HFFc6 (cell line): ENCODE results near the gene SH3PXD2A. TPM values are rescaled to one million over a fixed set of nuclear protein-coding genes. Genes with fewer than 3 reads are reported as not detected.

Experiments
- DNase-seq: peaks from one replicate; pipeline ENCODE4 v3.0.0-alpha.2; 2018
- H3K27ac Mint-ChIP-seq: 2 replicates; pipeline ENCODE4 v1.8.0; 2020; ENCODE audit warnings: mild to moderate bottlenecking, mixed read lengths
- H3K27me3 Mint-ChIP-seq: 2 replicates; pipeline ENCODE4 v1.8.0; 2021; ENCODE audit warnings: mild to moderate bottlenecking, moderate library complexity, mixed read lengths; ENCODE audit not compliant: insufficient read depth
- H3K36me3 Mint-ChIP-seq: 2 replicates; pipeline ENCODE4 v1.8.0; 2021; ENCODE audit warnings: low read depth, mixed read lengths
- H3K4me1 Mint-ChIP-seq: 2 replicates; pipeline ENCODE4 v1.8.0; 2020; ENCODE audit warnings: low read depth, mixed read lengths
- H3K4me3 Mint-ChIP-seq: 2 replicates; pipeline ENCODE4 v1.8.0; 2020; ENCODE audit warnings: mild to moderate bottlenecking, moderate library complexity, mixed read lengths
- H3K9me3 Mint-ChIP-seq: 2 replicates; pipeline ENCODE4 v1.8.0; 2020; ENCODE audit warnings: mild to moderate bottlenecking, mixed read lengths
- CTCF ChIP-seq: fragments of 200-600 bp; sonication (generic); IDR thresholded peaks from 2 replicates; pipeline ENCODE4 v1.5.0; 2021; ENCODE audit warnings: antibody characterized with exemption, mild to moderate bottlenecking
- total RNA-seq, 6 experiments: library from RNA; stranded (reverse); fragmentation: NEBNext Ultra II Directional; extraction: Animal tissue kit (Norgen Biotek cat#: 25700); gene quantifications; 2 replicates in 1 of 6; 3 replicates in 5 of 6; pipeline ENCODE4 v1.2.3, GENCODE V29; 2021

Gene SH3PXD2A
- total RNA-seq, 6 experiments from 2014 or later: 75.5 to 113 (median 81.1) TPM

GRCh38 chr10:103729851-103730250 is 125.5 kb downstream of the SH3PXD2A start:
- peaks cover 3% of the 10 kb centered on the region; the same call in 1 of the 2 replicates for H3K27me3 Mint-ChIP-seq
- TF ChIP-seq CTCF: no peak
- no peak overlapping the region for H3K27ac Mint-ChIP-seq
- H3K4me3 Mint-ChIP-seq: no peak overlapping the region
- peaks cover 31% of the 10 kb centered on the region for H3K4me1 Mint-ChIP-seq
- no peaks in the 10 kb centered on the region for H3K9me3 Mint-ChIP-seq
- DNase-seq: no peak
- H3K36me3 Mint-ChIP-seq: peaks cover 14% of the 10 kb centered on the region

- TF ChIP-seq CTCF: no peak
- Mint-ChIP-seq H3K9me3 (no peaks in the 10 kb centered on the region), H3K27me3 (peaks cover 3% of the 10 kb centered on the region; the same call in 1 of the 2 replicates), H3K27ac (no peak overlapping the region), H3K36me3 (peaks cover 17% of the 10 kb centered on the region), H3K4me1 (peaks cover 25% of the 10 kb centered on the region), H3K4me3 (no peak overlapping the region)
- no peak for DNase-seq
Measured at GRCh38 chr10:103727991-103728689, 127.2 kb downstream of the SH3PXD2A start.

DNA sequence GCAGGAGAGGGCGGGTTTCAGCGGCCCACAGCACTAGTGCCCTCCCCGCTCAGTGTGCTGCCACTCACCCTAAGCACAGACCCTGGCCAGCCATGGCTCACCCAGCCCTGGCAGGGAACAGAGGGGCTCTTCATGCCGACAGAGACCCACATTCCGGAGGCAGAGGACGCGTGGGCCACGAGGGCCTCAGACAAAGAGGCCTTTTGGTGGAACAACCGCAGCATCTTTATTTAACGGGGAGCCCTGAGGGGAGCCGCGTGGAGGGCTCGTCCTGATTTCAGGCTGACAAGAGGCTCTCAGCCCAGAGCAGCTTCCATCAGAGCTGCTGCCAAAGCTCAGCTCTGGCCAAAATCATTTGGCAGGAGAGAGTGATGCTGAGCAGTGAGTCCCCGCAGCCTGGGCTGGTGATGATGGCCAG is 127.8 kb downstream of the SH3PXD2A start:
- H3K27ac Mint-ChIP-seq: no peak overlapping the region
- peaks cover 17% of the 10 kb centered on the region for H3K36me3 Mint-ChIP-seq
- no peak overlapping the region for H3K4me3 Mint-ChIP-seq
- H3K9me3 Mint-ChIP-seq: no peaks in the 10 kb centered on the region
- DNase-seq: no peak
- peaks cover 5% of the 10 kb centered on the region; the same call in 1 of the 2 replicates for H3K27me3 Mint-ChIP-seq
- peaks cover 19% of the 10 kb centered on the region for H3K4me1 Mint-ChIP-seq
- no peak for TF ChIP-seq CTCF

DNA sequence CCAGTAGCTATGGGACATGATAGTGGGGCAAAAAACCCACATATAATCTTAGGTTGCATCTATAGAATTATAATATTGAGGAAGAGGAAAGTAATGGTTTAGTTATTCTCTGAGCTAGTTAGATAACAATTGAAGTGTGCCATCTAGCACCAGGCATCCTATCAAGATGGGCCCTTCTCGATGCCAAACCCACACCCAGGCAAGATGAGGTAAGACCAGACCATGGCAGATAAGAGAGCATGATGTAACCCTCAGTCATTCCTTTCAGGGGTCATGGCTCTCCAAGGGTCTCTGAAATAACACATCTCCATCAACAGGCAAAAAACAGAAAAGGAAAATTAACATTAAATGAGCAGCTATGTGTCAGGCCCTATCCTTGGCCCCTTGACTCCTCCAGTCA is 128.7 kb downstream of the SH3PXD2A start:
- H3K4me3 Mint-ChIP-seq: no peak overlapping the region
- peaks cover 10% of the 10 kb centered on the region for H3K4me1 Mint-ChIP-seq
- H3K36me3 Mint-ChIP-seq: peaks cover 15% of the 10 kb centered on the region
- no peak for TF ChIP-seq CTCF
- peaks cover 5% of the 10 kb centered on the region; the same call in 1 of the 2 replicates for H3K27me3 Mint-ChIP-seq
- no peak for DNase-seq
- H3K27ac Mint-ChIP-seq: no peak overlapping the region
- no peaks in the 10 kb centered on the region for H3K9me3 Mint-ChIP-seq

- no peaks in the 10 kb centered on the region for H3K9me3 Mint-ChIP-seq
- no peak for DNase-seq
- H3K27me3 Mint-ChIP-seq: peaks cover 5% of the 10 kb centered on the region; the same call in 1 of the 2 replicates
- H3K4me3 Mint-ChIP-seq: no peak overlapping the region; the same call in 1 of the 2 replicates
- TF ChIP-seq CTCF: no peak
- no peak overlapping the region for H3K27ac Mint-ChIP-seq
- H3K36me3 Mint-ChIP-seq: peaks cover 8% of the 10 kb centered on the region
- peaks cover 7% of the 10 kb centered on the region for H3K4me1 Mint-ChIP-seq
Measured at GRCh38 chr10:103725242-103725641, 130.1 kb downstream of the SH3PXD2A start.
